GM13976 (cell line): Measurements from ENCODE around the gene EIF4E1B.

Experiments used
- DNase-seq: peaks from one replicate; pipeline ENCODE4 v3.0.0; 2012; ENCODE audit warnings: low spot score
- CTCF ChIP-seq: IDR thresholded peaks from 2 replicates; pipeline ENCODE4 v1.5.1; 2012; ENCODE audit warnings: borderline replicate concordance, mild to moderate bottlenecking; ENCODE audit not compliant: insufficient read depth; ENCODE audit errors: extremely low read depth, missing control alignments, control extremely low read depth
- in situ Hi-C: fragments of 300-500 bp; cut with MboI; formaldehyde crosslinking; loops from one replicate; pipeline ENCODE4 v1.12.0; 2022; ENCODE audit warnings: low sequenced_read_pairs, mixed read lengths, inconsistent platforms; ENCODE audit not compliant: unreplicated experiment

Gene EIF4E1B

GRCh38 chr5:176611435-176611834 lies 19.0 kb upstream of the EIF4E1B start:
- TF ChIP-seq CTCF, result no peak
- no peak for DNase-seq
- in situ Hi-C loops, result no loop called here

DNA sequence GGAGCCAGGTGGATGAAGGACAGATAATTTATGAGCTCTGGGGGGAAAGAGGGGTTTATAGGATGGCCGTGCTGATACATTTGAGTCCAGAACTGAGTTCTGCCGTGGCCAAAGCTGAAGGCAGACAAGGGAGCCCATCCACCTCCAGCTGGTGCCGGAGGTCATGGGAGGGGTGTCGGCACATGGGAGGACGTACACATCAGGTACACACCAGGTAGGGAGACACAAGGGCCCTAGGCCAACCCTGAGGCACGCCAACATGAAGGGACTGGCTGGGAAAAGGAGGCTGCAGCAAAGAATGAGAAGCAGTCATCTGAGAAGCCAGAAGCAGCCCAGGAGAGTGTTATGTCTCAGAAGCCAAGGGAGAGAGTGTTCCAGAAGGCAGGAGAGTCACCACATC lies 18.5 kb upstream of the EIF4E1B start:
- no peak for TF ChIP-seq CTCF
- in situ Hi-C loops, result no loop called here
- no peak for DNase-seq

- no peak for DNase-seq
- in situ Hi-C loops, result no loop called here
- TF ChIP-seq CTCF, result no peak
Observed at GRCh38 chr5:176612855-176613254, 17.6 kb upstream of the EIF4E1B start.

GRCh38 chr5:176614805-176615478 lies 15.5 kb upstream of the EIF4E1B start:
- in situ Hi-C loops, result no loop called here
- DNase-seq, result no peak
- no peak for TF ChIP-seq CTCF

- in situ Hi-C loops, result no loop called here
- TF ChIP-seq CTCF, result no peak
- no peak for DNase-seq
Observed at GRCh38 chr5:176616511-176616910, 14.0 kb upstream of the EIF4E1B start.

DNA sequence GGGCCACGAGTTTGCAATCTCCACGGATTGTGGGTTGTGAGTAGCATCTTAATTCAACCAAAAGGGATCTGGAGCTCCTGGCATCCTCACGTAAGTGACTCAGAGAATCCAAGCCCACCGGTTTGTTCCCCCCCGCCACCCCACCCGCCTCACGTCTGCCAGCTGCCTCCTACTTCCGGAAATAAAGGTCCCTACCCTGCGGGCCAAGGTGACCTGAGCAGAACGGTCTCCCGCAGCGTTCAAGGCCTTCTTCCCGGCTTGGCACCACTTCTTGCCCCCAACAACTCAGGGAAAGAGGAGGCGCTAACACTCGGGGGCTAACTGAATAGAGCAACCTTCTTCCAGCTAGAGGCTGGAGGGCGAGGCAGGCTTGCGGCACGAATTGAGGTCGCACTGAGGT lies 11.7 kb upstream of the EIF4E1B start:
- TF ChIP-seq CTCF, result no peak
- in situ Hi-C loops, result no loop called here

DNA sequence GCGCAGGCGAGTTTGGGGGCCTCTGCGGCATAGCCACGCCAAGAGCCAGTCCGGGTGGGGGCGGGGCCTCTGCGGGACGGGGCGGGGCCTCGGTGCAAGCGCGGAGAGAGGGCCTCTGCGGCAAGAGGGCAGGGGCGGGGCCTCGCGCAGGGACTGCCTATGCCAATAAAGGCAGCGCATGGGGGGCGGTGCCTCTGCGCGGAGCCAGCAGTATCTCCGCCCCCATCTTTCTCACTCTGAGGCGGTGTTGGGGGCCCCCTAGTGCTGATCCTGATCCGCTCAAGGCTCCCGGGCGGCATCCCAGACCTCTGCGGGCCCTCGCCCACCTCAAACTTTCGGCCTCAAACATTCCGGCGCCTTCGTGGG lies 11.3 kb upstream of the EIF4E1B start:
- in situ Hi-C loops, result no loop called here
- peak; percentile 93 for DNase-seq
- peak; percentile 5 for TF ChIP-seq CTCF

More for the DNA sequence above, 11.7 kb upstream of the EIF4E1B start:
- DNase-seq, result no peak
